H9 (cell line): Measurements from ENCODE around the gene PDE1A. TPM values are rescaled to one million over a fixed set of nuclear protein-coding genes. Genes with fewer than 3 reads are reported as not detected.

Source experiments
- DNase-seq: peaks from one replicate; pipeline ENCODE4 v3.0.0-alpha.2; 2017
- H2AFZ ChIP-seq: one replicate; pipeline ENCODE4 v1.6.1; 2013; ENCODE audit warnings: mild to moderate bottlenecking, low read length, control low read depth, moderate library complexity
- H2AK5ac ChIP-seq: 2 replicates; pipeline ENCODE4 v1.6.1; 2013; ENCODE audit warnings: low read length, control low read depth, mixed read lengths; ENCODE audit not compliant: insufficient read length
- H2BK120ac ChIP-seq: one replicate; pipeline ENCODE4 v1.6.1; 2013; ENCODE audit warnings: low read depth, mild to moderate bottlenecking, low read length, control low read depth, inconsistent platforms; ENCODE audit not compliant: poor library complexity, severe bottlenecking
- H2BK12ac ChIP-seq: 2 replicates; pipeline ENCODE4 v1.6.1; 2013; ENCODE audit warnings: low read length, control low read depth, mixed read lengths, low read depth; ENCODE audit not compliant: insufficient read length
- H2BK15ac ChIP-seq: 2 replicates; pipeline ENCODE4 v1.6.1; 2013; ENCODE audit warnings: low read depth, low read length, control low read depth
- H2BK20ac ChIP-seq: one replicate; pipeline ENCODE4 v1.6.1; 2013; ENCODE audit warnings: low read depth, mild to moderate bottlenecking, low read length, control low read depth, inconsistent platforms; ENCODE audit not compliant: poor library complexity, severe bottlenecking
- H2BK5ac ChIP-seq: 2 replicates; pipeline ENCODE4 v1.6.1; 2013; ENCODE audit warnings: low read length, control low read depth, mixed read lengths; ENCODE audit not compliant: insufficient read length
- H3K14ac ChIP-seq: 2 replicates; pipeline ENCODE4 v1.6.1; 2013; ENCODE audit warnings: low read length, control low read depth; ENCODE audit not compliant: insufficient read depth
- H3K18ac ChIP-seq: 2 replicates; pipeline ENCODE4 v1.6.1; 2013; ENCODE audit warnings: low read depth, mild to moderate bottlenecking, mixed read lengths, low read length, control low read depth; ENCODE audit not compliant: insufficient read length
- H3K23ac ChIP-seq: 2 replicates; pipeline ENCODE4 v1.6.1; 2013; ENCODE audit warnings: low read length, control low read depth, mixed read lengths, low read depth; ENCODE audit not compliant: insufficient read length
- H3K23me2 ChIP-seq: 2 replicates; pipeline ENCODE4 v1.6.1; 2013; ENCODE audit warnings: low read depth, mild to moderate bottlenecking, mixed read lengths, low read length, control low read depth; ENCODE audit not compliant: insufficient read length, poor library complexity, severe bottlenecking
- H3K27ac ChIP-seq: 2 replicates; pipeline ENCODE4 v1.5.1; 2013; ENCODE audit warnings: low read length, control low read depth, mixed read lengths, low read depth; ENCODE audit not compliant: insufficient read length
- H3K27me3 ChIP-seq: 2 replicates; pipeline ENCODE4 v1.6.1; 2013; ENCODE audit warnings: low read length, control low read depth, inconsistent platforms; ENCODE audit not compliant: insufficient read depth
- H3K4ac ChIP-seq: 2 replicates; pipeline ENCODE4 v1.6.1; 2013; ENCODE audit warnings: low read depth, mild to moderate bottlenecking, control low read depth, inconsistent platforms, low read length, moderate library complexity
- H3K4me1 ChIP-seq: 2 replicates; pipeline ENCODE4 v1.6.1; 2013; ENCODE audit warnings: low read length, control low read depth, inconsistent platforms; ENCODE audit not compliant: insufficient read depth
- H3K4me2 ChIP-seq: 2 replicates; pipeline ENCODE4 v1.6.1; 2013; ENCODE audit warnings: low read length, control low read depth, mixed read lengths; ENCODE audit not compliant: insufficient read length, insufficient read depth
- H3K56ac ChIP-seq: 2 replicates; pipeline ENCODE4 v1.6.1; 2013; ENCODE audit warnings: low read depth, mild to moderate bottlenecking, mixed read lengths, low read length, control low read depth; ENCODE audit not compliant: insufficient read length
- H3K79me1 ChIP-seq: 2 replicates; pipeline ENCODE4 v1.6.1; 2013; ENCODE audit warnings: low read depth, mild to moderate bottlenecking, moderate library complexity, low read length, control low read depth, inconsistent platforms; ENCODE audit not compliant: insufficient read depth, poor library complexity, severe bottlenecking
- H3K79me2 ChIP-seq: 2 replicates; pipeline ENCODE4 v1.6.1; 2013; ENCODE audit warnings: low read length, control low read depth, inconsistent platforms; ENCODE audit not compliant: insufficient read depth
- H3K9ac ChIP-seq: 2 replicates; pipeline ENCODE4 v1.6.1; 2013; ENCODE audit warnings: low read length, control low read depth, mixed read lengths; ENCODE audit not compliant: insufficient read length; ENCODE audit errors: extremely low read depth
- H3K9me3 ChIP-seq: one replicate; pipeline ENCODE4 v1.6.1; 2013; ENCODE audit warnings: low read depth, low read length, inconsistent platforms; ENCODE audit not compliant: control insufficient read depth
- H3T11ph ChIP-seq: one replicate; pipeline ENCODE4 v1.6.1; 2013; ENCODE audit warnings: mild to moderate bottlenecking, low read length, control low read depth, inconsistent platforms
- H4K20me1 ChIP-seq: one replicate; pipeline ENCODE4 v1.6.1; 2013; ENCODE audit not compliant: control insufficient read depth, insufficient read length, insufficient read depth
- H4K5ac ChIP-seq: 2 replicates; pipeline ENCODE4 v1.6.1; 2013; ENCODE audit warnings: low read depth, mild to moderate bottlenecking, mixed read lengths, low read length, control low read depth; ENCODE audit not compliant: insufficient read length
- H4K8ac ChIP-seq: replicated peaks from 2 replicates; pipeline ENCODE4 v1.6.1; 2013; ENCODE audit warnings: low read length, control low read depth, mixed read lengths, low read depth; ENCODE audit not compliant: insufficient read length
- H4K91ac ChIP-seq: 2 replicates; pipeline ENCODE4 v1.6.1; 2013; ENCODE audit warnings: low read depth, mild to moderate bottlenecking, moderate library complexity, mixed read lengths, low read length, control low read depth; ENCODE audit not compliant: insufficient read length
- H3K27ac Mint-ChIP-seq, 3 experiments: 2 replicates in 2 of 3; 3 replicates in 1 of 3; pipeline ENCODE4 v1.8.0; 2020 to 2021; ENCODE audit warnings: mixed read lengths in 3 of 3, mild to moderate bottlenecking in 1 of 3, moderate library complexity in 1 of 3
- H3K27me3 Mint-ChIP-seq: 2 replicates; pipeline ENCODE4 v1.8.0; 2021; ENCODE audit warnings: low read depth, mild to moderate bottlenecking, moderate library complexity, mixed read lengths
- H3K36me3 Mint-ChIP-seq, 3 experiments: 2 replicates in 2 of 3; 3 replicates in 1 of 3; pipeline ENCODE4 v1.8.0; 2020 to 2021; ENCODE audit warnings: low read depth in 3 of 3, mixed read lengths in 3 of 3; ENCODE audit not compliant: insufficient read depth in 1 of 3
- H3K4me1 Mint-ChIP-seq, 2 experiments: 2 replicates each; pipeline ENCODE4 v1.8.0; 2020; ENCODE audit warnings: mixed read lengths in 2 of 2
- H3K4me3 Mint-ChIP-seq, 2 experiments: 2 replicates in 1 of 2; 3 replicates in 1 of 2; pipeline ENCODE4 v1.8.0; 2020 to 2021; ENCODE audit warnings: mild to moderate bottlenecking in 2 of 2, mixed read lengths in 2 of 2, moderate library complexity in 1 of 2
- H3K9me3 Mint-ChIP-seq, 2 experiments: 2 replicates in 1 of 2; 3 replicates in 1 of 2; pipeline ENCODE4 v1.8.0; 2020; ENCODE audit warnings: mild to moderate bottlenecking in 2 of 2, mixed read lengths in 2 of 2, moderate library complexity in 1 of 2
- CTCF ChIP-seq: fragments of 200-600 bp; sonication (generic); conservative IDR thresholded peaks from 3 replicates; pipeline ENCODE4 v1.8.0; 2021; ENCODE audit warnings: antibody characterized with exemption, mild to moderate bottlenecking
- WGBS: extraction: QIAGEN DNeasy Blood & Tissue Kit; methylation state at CpG from one replicate; pipeline ENCODE4 v1.1.7; 2013; ENCODE audit warnings: missing lambda C conversion rate, low lambda C conversion rate, mixed read lengths; ENCODE audit not compliant: insufficient read length; ENCODE audit errors: extremely low coverage; 5-methylcytosine and 5-hydroxymethylcytosine counted together
- total RNA-seq: library from RNA; stranded (reverse); gene quantifications from 2 replicates; pipeline ENCODE4 v1.2.1, GENCODE V29; 2021

The PDE1A gene
- total RNA-seq, 1 experiment from 2014 or later: 0.11 TPM

GRCh38 chr2:182428476-182428875, 1.6 kb upstream of the PDE1A start:
- Mint-ChIP-seq H3K27ac (no peak overlapping the region), H3K4me1 (no peaks in the 10 kb centered on the region), H3K36me3 (peaks cover 0 to 3% (median 0%) of the 10 kb centered on the region in 3 experiments; a peak in 1 of 7 replicates), H3K4me3 (no peak overlapping the region), H3K27me3 (no peaks in the 10 kb centered on the region), H3K9me3 (no peaks in the 10 kb centered on the region; a peak in 1 of 5 replicates)
- H3K27me3 ChIP-seq: no peaks in the 10 kb centered on the region
- no peak for DNase-seq
- H3K4me2 ChIP-seq: no peak overlapping the region
- H4K5ac ChIP-seq: no peak overlapping the region
- TF ChIP-seq CTCF: no peak
- no peaks in the 10 kb centered on the region for H3K4me1 ChIP-seq
- H2AFZ ChIP-seq: no peak overlapping the region
- H2BK120ac ChIP-seq: no peak overlapping the region
- H3K9ac ChIP-seq: no peak overlapping the region
- H3K27ac ChIP-seq: no peak overlapping the region
- H3T11ph ChIP-seq: no peak overlapping the region
- no CpG with 5 or more reads among the region's 1 CpG for WGBS
- H3K23ac ChIP-seq: no peak overlapping the region
- no peaks in the 10 kb centered on the region for H3K23me2 ChIP-seq
- no peaks in the 10 kb centered on the region for H3K79me2 ChIP-seq
- H3K79me1 ChIP-seq: no peaks in the 10 kb centered on the region
- no peak overlapping the region for H2BK12ac ChIP-seq
- H3K56ac ChIP-seq: no peak overlapping the region
- no peaks in the 10 kb centered on the region for H3K9me3 ChIP-seq
- H3K14ac ChIP-seq: no peak overlapping the region
- H4K20me1 ChIP-seq: no peaks in the 10 kb centered on the region
- no peak overlapping the region for H3K4ac ChIP-seq
- no peak overlapping the region for H2BK5ac ChIP-seq
- H2BK20ac ChIP-seq: no peak overlapping the region
- H4K8ac ChIP-seq: no peak overlapping the region
- no peak overlapping the region for H2AK5ac ChIP-seq
- H3K18ac ChIP-seq: no peak overlapping the region
- H4K91ac ChIP-seq: no peak overlapping the region
- no peak overlapping the region for H2BK15ac ChIP-seq
